OCI-LY3 (cell line): ENCODE results near the gene DPYSL3.

Experiments
- EZH2phosphoT487 ChIP-seq: fragments of 200-600 bp; shearing (Covaris generic); IDR thresholded peaks from 2 replicates; pipeline ENCODE4 v1.6.1; 2018; ENCODE audit warnings: antibody characterized with exemption, mixed run types, low read depth
- TF ChIP-seq, protein P1 (sequence below): fragments of 200-600, 300-600 bp; sonication (generic); IDR thresholded peaks from 2 replicates; pipeline ENCODE4 v1.5.1; 2014; ENCODE audit warnings: antibody characterized with exemption, low read length, low read depth

DNA sequence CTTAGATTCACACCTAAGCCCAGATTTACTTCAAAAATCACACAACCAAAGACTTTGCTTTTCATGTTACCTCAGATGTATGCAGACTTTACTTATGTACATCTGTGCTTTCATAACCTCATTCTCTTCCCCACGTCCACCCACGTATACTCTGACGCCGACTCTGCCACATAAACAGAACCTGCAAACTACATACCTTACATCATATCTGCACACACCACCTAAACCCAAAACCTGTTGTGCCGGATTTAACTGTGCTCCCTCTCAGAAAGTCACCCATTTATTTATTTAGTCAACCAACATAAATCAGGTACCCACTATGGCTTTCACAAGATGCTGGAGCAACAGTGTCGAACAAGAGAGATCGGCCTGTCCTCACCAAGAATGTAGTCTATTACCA lies 1.0 kb upstream of the DPYSL3 start:
- TF ChIP-seq, protein P1, sequence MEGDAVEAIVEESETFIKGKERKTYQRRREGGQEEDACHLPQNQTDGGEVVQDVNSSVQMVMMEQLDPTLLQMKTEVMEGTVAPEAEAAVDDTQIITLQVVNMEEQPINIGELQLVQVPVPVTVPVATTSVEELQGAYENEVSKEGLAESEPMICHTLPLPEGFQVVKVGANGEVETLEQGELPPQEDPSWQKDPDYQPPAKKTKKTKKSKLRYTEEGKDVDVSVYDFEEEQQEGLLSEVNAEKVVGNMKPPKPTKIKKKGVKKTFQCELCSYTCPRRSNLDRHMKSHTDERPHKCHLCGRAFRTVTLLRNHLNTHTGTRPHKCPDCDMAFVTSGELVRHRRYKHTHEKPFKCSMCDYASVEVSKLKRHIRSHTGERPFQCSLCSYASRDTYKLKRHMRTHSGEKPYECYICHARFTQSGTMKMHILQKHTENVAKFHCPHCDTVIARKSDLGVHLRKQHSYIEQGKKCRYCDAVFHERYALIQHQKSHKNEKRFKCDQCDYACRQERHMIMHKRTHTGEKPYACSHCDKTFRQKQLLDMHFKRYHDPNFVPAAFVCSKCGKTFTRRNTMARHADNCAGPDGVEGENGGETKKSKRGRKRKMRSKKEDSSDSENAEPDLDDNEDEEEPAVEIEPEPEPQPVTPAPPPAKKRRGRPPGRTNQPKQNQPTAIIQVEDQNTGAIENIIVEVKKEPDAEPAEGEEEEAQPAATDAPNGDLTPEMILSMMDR = no peak
- no peak for TF ChIP-seq EZH2phosphoT487
